ENCODE data around the gene BMX. TPM values are rescaled to one million over a fixed set of nuclear protein-coding genes. Genes with fewer than 3 reads are reported as not detected.

BMX gene
- total and polyA plus RNA-seq, 9 of the 15 experiments (the other 6 are each of a cell fraction or from before 2014, with no cell fraction given), result 0.45 to 4.2 (median 1.8) TPM

DNA sequence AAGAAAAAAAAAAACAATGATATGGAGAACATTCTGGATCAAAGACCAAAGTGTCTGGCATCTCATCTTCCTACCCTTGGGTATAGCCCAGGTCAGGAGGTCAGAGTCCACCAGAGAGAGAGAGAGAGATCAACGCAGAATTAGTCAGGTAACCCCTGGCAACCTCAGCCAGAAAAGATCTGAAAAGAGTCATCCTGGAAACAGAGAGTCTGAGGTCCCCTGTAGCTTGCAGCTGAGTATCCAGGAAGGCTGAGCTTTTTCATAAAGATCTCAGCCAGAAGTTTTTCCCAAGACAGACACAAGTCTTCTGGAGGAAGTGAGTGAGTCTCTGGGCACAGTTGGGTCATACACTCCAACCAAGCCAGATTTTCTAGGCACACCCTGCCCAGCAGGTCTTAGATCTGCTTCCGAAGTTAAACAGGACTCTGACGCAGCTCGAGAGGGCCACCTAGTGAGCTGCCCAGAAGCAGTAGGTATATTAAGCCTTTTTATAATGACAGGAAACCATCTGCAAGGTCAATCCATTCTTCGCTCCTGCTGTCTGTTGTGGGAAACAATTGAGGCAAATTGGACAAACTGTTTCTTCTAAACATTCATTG lies 64.5 kb downstream of the BMX start (continued):
- 0 out of 4 replicates have a peak, but pooled peaks of 1 of the 2 experiments have one; percentile 18 for TF ChIP-seq RCOR1 (IDR thresholded peaks at IDR 0.05; ENCODE audit: borderline replicate concordance in 1 of 2, low read depth in 2 of 2, low read length in 2 of 2)
- TF ChIP-seq RFX1 (IDR thresholded peaks at IDR 0.05), result peak; percentile 73
- TF ChIP-seq JUND (IDR thresholded peaks at IDR 0.05; ENCODE audit: borderline replicate concordance, low read depth, low read length), result no peak
- 0 out of 3 replicates have a peak, but pooled peaks have one; percentile 22 for TF ChIP-seq JUND (tag; IDR thresholded peaks at IDR 0.05; ENCODE audit: borderline replicate concordance, low read depth, low read length)
- TF ChIP-seq, protein P1, sequence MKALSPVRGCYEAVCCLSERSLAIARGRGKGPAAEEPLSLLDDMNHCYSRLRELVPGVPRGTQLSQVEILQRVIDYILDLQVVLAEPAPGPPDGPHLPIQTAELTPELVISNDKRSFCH (CRISPR knock-in tag; IDR thresholded peaks at IDR 0.05), result no peak
- TF ChIP-seq, protein P1 (tag; IDR thresholded peaks at IDR 0.05), result no peak
- TF ChIP-seq DEAF1 (CRISPR knock-in tag; IDR thresholded peaks at IDR 0.05), result peak; percentile 90
- TF ChIP-seq STAG1 (CRISPR knock-in tag; IDR thresholded peaks at IDR 0.05; ENCODE audit: borderline replicate concordance), result peak; percentile 72; the same call in 1 of the 2 replicates
- peak; percentile 94 to 97 for TF ChIP-seq RAD21 (CRISPR knock-in tag; conservative IDR thresholded peaks at IDR 0.05 in 1 of 2, IDR thresholded peaks at IDR 0.05 in 1 of 2)
- TF ChIP-seq SMARCE1 (IDR thresholded peaks at IDR 0.05), result no peak
